Type B pancreatic cell (in vitro differentiated cells): ENCODE measurements around the gene TMEM9. TPM values are rescaled to one million over a fixed set of nuclear protein-coding genes. Genes with fewer than 3 reads are reported as not detected.

Source experiments
- DNase-seq: peaks from one replicate; pipeline ENCODE4 v3.0.0; 2021; ENCODE audit warnings: mixed read lengths; ENCODE audit not compliant: unreplicated experiment; ENCODE audit errors: extremely low spot score
- H3K27ac Mint-ChIP-seq: 2 replicates; pipeline ENCODE4 v1.8.0; 2021; ENCODE audit warnings: mild to moderate bottlenecking, mixed read lengths
- H3K27me3 Mint-ChIP-seq: 2 replicates; pipeline ENCODE4 v1.8.0; 2021; ENCODE audit warnings: mixed read lengths
- H3K36me3 Mint-ChIP-seq: 2 replicates; pipeline ENCODE4 v1.8.0; 2021; ENCODE audit warnings: mixed read lengths
- H3K4me1 Mint-ChIP-seq: one replicate; pipeline ENCODE4 v1.8.0; 2021; ENCODE audit warnings: mixed read lengths; ENCODE audit not compliant: unreplicated experiment
- H3K4me3 Mint-ChIP-seq: 2 replicates; pipeline ENCODE4 v1.8.0; 2021; ENCODE audit warnings: mild to moderate bottlenecking, mixed read lengths
- H3K9me3 Mint-ChIP-seq: 2 replicates; pipeline ENCODE4 v1.8.0; 2021; ENCODE audit warnings: mixed read lengths
- total RNA-seq: library from RNA; stranded (reverse); gene quantifications from 2 replicates; pipeline ENCODE4 v1.2.1, GENCODE V29; 2021; ENCODE audit warnings: low replicate concordance
- TF ChIP-seq, protein P1 (sequence below): fragments of 200-600 bp; sonication (generic); conservative IDR thresholded peaks from 2 replicates; pipeline ENCODE4 v1.5.0; 2021; ENCODE audit warnings: antibody characterized with exemption, mild to moderate bottlenecking

The TMEM9 gene
- total RNA-seq, 1 donor from 2014 or later, result 117 TPM

DNA sequence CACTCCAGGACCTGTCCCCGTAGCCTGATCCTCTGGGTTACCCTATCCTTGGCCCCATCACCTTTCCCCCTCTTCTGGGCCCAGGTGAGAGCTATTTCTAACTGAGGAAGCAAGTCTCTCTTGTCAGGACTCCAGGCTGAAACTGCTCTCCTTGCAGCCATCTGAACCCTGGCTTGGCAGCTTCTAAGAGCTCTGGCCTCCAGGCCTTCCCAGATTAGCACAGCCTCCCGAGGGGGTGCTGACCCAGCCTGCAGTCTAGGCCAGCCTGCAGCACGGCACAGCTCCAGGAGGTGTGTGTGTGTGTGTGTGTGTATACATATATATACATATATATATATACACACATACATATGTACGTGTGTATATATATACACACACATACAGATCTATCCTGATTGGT lies 59.4 kb downstream of the TMEM9 start:
- Mint-ChIP-seq H3K27ac (no peak overlapping the region), H3K36me3 (no peaks in the 10 kb centered on the region), H3K9me3 (no peaks in the 10 kb centered on the region), H3K27me3 (no peaks in the 10 kb centered on the region), H3K4me3 (no peak overlapping the region), H3K4me1 (peaks cover 12% of the 10 kb centered on the region)
- DNase-seq, result no peak
- TF ChIP-seq, protein P1, sequence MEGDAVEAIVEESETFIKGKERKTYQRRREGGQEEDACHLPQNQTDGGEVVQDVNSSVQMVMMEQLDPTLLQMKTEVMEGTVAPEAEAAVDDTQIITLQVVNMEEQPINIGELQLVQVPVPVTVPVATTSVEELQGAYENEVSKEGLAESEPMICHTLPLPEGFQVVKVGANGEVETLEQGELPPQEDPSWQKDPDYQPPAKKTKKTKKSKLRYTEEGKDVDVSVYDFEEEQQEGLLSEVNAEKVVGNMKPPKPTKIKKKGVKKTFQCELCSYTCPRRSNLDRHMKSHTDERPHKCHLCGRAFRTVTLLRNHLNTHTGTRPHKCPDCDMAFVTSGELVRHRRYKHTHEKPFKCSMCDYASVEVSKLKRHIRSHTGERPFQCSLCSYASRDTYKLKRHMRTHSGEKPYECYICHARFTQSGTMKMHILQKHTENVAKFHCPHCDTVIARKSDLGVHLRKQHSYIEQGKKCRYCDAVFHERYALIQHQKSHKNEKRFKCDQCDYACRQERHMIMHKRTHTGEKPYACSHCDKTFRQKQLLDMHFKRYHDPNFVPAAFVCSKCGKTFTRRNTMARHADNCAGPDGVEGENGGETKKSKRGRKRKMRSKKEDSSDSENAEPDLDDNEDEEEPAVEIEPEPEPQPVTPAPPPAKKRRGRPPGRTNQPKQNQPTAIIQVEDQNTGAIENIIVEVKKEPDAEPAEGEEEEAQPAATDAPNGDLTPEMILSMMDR, result no peak

DNA sequence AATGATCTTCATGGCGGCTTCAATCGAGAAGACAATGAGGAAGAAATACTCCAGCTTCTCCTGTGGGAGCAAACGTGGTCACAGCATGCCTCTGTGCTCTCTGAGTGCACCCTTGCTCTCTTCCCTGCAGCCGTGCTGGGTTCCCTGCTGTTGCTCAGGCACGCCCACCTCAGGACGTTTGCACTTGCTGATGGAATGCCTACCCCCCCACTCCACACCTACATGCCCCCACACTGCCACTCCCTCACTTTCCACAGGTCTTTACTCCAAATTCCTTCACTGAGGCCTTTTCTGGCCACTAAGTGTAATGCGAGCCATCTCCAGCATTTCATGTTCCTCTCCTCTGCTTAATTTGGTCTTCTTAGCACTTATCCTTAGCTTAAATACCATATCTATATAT lies 60.3 kb downstream of the TMEM9 start:
- TF ChIP-seq, protein P1, result no peak
- Mint-ChIP-seq H3K4me1 (peaks cover 15% of the 10 kb centered on the region), H3K9me3 (no peaks in the 10 kb centered on the region), H3K27me3 (no peaks in the 10 kb centered on the region), H3K4me3 (no peak overlapping the region), H3K27ac (no peak overlapping the region), H3K36me3 (no peaks in the 10 kb centered on the region)
- no peak for DNase-seq

DNA sequence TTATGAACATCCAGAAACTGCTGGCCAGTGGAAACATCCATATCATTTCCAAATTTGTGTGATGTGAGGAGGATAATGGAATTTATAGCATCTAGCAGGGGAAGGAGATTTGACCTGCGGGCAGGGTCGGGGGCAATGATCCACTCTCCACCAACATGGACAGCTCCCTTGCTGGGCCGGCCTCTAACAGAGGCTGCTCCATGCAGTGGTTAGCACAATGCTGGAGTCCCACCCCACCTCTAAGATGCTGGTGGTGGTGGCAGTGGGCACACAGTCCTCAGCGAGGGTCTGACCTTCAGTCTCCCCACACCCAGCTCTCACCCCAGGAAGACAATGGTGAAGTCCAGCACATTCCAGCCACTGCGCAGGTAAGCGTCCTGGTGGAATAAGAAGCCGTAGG lies 60.7 kb downstream of the TMEM9 start:
- Mint-ChIP-seq H3K4me3 (no peak overlapping the region), H3K36me3 (no peaks in the 10 kb centered on the region), H3K9me3 (no peaks in the 10 kb centered on the region), H3K27me3 (no peaks in the 10 kb centered on the region), H3K4me1 (peaks cover 15% of the 10 kb centered on the region), H3K27ac (no peak overlapping the region)
- TF ChIP-seq, protein P1, result no peak
- no peak for DNase-seq

DNA sequence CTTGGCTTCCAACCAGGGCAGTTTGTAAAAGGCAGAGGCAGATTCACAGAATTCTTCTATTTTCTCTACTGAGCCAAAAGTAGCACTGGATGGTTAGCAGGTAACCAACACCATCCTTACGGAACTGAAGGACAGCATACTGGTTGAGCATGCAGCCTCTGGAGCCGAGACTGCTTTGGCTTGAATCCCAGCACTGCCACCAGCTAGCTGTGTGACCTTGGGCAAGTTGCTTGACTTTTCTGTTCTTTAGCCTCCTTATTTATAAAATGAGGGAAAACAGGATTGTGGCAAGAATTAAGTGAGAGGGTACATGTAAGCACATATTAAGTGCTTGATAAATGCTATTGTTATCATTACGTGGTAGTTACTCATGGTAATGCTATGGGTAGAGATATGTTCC lies 61.5 kb downstream of the TMEM9 start:
- Mint-ChIP-seq H3K36me3 (no peaks in the 10 kb centered on the region), H3K4me1 (peaks cover 19% of the 10 kb centered on the region), H3K27ac (no peak overlapping the region), H3K27me3 (no peaks in the 10 kb centered on the region), H3K4me3 (no peak overlapping the region), H3K9me3 (no peaks in the 10 kb centered on the region)
- DNase-seq, result no peak
- TF ChIP-seq, protein P1, result no peak

DNA sequence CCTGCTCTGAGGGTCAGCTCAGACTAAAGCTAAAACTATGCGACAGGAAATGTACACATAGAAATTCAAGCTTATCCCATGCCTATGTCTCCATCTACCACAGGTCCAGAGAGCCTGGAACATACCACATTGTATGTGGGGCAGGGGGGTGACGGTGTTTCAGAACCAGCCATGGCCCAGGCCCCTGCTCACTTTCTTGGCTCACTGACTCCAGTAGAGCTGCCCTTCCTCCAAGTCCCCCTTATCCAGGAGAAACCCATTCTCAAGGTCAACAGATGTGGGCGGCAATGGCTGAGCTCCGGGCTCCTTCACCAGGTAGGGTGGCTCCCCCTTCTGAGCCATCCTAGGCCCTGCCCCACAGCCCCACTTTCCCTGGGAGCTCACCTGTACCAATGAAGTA lies 63.0 kb downstream of the TMEM9 start:
- Mint-ChIP-seq H3K36me3 (no peaks in the 10 kb centered on the region), H3K27ac (no peak overlapping the region), H3K27me3 (peaks cover 2% of the 10 kb centered on the region), H3K4me3 (no peak overlapping the region), H3K9me3 (no peaks in the 10 kb centered on the region), H3K4me1 (peaks cover 13% of the 10 kb centered on the region)
- TF ChIP-seq, protein P1, result no peak
- DNase-seq, result no peak

DNA sequence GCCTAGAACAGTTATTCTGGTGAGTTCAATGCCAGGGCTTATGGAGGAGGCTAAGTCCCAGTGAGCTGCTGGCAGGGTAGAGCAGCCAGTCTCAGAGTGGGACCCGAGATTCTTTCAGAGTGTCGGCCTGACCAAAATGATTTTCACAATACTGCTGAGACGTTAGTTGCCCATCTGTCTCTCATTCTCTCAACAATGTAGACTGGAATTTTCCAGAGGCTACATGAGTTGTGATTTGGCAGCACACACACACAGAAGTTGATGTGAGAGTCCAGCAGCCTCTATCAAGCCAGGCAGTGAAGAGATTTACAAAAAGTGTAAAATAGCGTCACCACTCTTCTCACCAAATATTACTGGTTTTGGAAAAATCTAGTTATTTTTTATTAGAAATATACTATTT lies 63.7 kb downstream of the TMEM9 start:
- H3K4me3 Mint-ChIP-seq, result no peak overlapping the region
- TF ChIP-seq, protein P1, result no peak
- peaks cover 13% of the 10 kb centered on the region for H3K4me1 Mint-ChIP-seq
- H3K27me3 Mint-ChIP-seq, result peaks cover 3% of the 10 kb centered on the region
- H3K36me3 Mint-ChIP-seq, result no peaks in the 10 kb centered on the region
- H3K27ac Mint-ChIP-seq, result no peak overlapping the region
- no peaks in the 10 kb centered on the region for H3K9me3 Mint-ChIP-seq
- DNase-seq, result no peak
